Type B pancreatic cell (in vitro differentiated cells): ENCODE measurements around the gene TTLL8. TPM values are rescaled to one million over a fixed set of nuclear protein-coding genes. Genes with fewer than 3 reads are reported as not detected.

Experiments used
- DNase-seq: peaks from one replicate; pipeline ENCODE4 v3.0.0; 2021; ENCODE audit warnings: mixed read lengths; ENCODE audit not compliant: unreplicated experiment; ENCODE audit errors: extremely low spot score
- H3K27ac Mint-ChIP-seq: 2 replicates; pipeline ENCODE4 v1.8.0; 2021; ENCODE audit warnings: mild to moderate bottlenecking, mixed read lengths
- H3K27me3 Mint-ChIP-seq: 2 replicates; pipeline ENCODE4 v1.8.0; 2021; ENCODE audit warnings: mixed read lengths
- H3K36me3 Mint-ChIP-seq: 2 replicates; pipeline ENCODE4 v1.8.0; 2021; ENCODE audit warnings: mixed read lengths
- H3K4me1 Mint-ChIP-seq: one replicate; pipeline ENCODE4 v1.8.0; 2021; ENCODE audit warnings: mixed read lengths; ENCODE audit not compliant: unreplicated experiment
- H3K4me3 Mint-ChIP-seq: 2 replicates; pipeline ENCODE4 v1.8.0; 2021; ENCODE audit warnings: mild to moderate bottlenecking, mixed read lengths
- H3K9me3 Mint-ChIP-seq: 2 replicates; pipeline ENCODE4 v1.8.0; 2021; ENCODE audit warnings: mixed read lengths
- total RNA-seq: library from RNA; stranded (reverse); gene quantifications from 2 replicates; pipeline ENCODE4 v1.2.1, GENCODE V29; 2021; ENCODE audit warnings: low replicate concordance
- TF ChIP-seq, protein P1 (sequence below): fragments of 200-600 bp; sonication (generic); conservative IDR thresholded peaks from 2 replicates; pipeline ENCODE4 v1.5.0; 2021; ENCODE audit warnings: antibody characterized with exemption, mild to moderate bottlenecking

TTLL8 gene
- total RNA-seq, 1 donor from 2014 or later = not detected

DNA sequence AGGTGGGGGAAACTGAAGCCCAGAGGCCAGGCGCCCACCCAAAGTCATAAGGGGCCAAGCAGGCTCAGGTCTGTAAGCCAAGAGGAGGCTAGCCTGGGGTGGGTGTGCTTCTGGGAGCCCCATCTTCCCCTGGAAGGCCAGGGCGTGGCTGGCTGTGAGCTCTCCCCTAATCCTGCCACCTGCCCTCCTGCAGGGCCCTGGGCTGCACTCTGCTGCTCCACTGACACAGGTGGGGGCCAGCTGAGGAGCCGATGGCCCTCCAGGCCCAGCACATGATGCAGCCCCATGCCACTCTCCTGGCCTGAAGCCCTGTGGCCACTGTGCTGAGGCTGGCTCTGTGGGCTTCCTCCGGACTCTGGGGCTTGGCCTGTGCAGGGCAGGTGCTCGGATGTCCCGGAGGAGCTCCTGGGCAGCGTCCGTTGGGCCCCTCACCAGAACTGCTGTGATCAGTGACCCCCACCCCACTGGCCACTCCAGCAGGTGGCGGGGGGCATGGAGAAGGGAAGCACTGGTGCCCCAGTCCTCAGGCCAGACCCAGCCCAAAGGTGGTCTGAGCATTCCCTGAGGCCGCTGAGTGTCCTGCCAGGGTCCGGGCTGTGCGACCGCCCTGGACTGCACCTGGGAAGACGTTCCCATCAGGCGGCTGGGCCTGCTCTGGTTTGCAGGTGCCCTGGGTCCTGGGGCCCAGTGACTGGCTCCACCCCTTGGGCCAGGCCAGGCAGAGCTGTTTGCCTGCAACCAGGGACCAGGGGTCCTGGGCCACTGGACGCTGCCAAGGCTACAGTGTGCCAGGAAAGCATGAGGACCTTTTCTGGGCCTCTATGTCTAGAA is 89.1 kb downstream of the TTLL8 start:
- no peaks in the 10 kb centered on the region for H3K9me3 Mint-ChIP-seq
- peaks cover 7% of the 10 kb centered on the region for H3K27me3 Mint-ChIP-seq
- TF ChIP-seq, protein P1, sequence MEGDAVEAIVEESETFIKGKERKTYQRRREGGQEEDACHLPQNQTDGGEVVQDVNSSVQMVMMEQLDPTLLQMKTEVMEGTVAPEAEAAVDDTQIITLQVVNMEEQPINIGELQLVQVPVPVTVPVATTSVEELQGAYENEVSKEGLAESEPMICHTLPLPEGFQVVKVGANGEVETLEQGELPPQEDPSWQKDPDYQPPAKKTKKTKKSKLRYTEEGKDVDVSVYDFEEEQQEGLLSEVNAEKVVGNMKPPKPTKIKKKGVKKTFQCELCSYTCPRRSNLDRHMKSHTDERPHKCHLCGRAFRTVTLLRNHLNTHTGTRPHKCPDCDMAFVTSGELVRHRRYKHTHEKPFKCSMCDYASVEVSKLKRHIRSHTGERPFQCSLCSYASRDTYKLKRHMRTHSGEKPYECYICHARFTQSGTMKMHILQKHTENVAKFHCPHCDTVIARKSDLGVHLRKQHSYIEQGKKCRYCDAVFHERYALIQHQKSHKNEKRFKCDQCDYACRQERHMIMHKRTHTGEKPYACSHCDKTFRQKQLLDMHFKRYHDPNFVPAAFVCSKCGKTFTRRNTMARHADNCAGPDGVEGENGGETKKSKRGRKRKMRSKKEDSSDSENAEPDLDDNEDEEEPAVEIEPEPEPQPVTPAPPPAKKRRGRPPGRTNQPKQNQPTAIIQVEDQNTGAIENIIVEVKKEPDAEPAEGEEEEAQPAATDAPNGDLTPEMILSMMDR = no peak
- DNase-seq = no peak
- no peaks in the 10 kb centered on the region for H3K36me3 Mint-ChIP-seq
- H3K4me3 Mint-ChIP-seq = no peak overlapping the region
- no peak overlapping the region for H3K27ac Mint-ChIP-seq
- peaks cover 8% of the 10 kb centered on the region for H3K4me1 Mint-ChIP-seq

Other genes starting within 250 kb of the TTLL8 start
- gene BRD1, start 230.4 kb downstream of the TTLL8 start, total RNA-seq = 51.1 and 53.0 TPM in 2 replicates
- gene ZBED4, start 204.5 kb downstream of the TTLL8 start, total RNA-seq = 25.5 and 29.1 TPM in 2 replicates
- 30.0 and 37.6 TPM in 2 replicates for gene ALG12, start 139.9 kb downstream of the TTLL8 start, total RNA-seq
- gene CRELD2, start 139.7 kb downstream of the TTLL8 start, total RNA-seq = 45.2 and 55.8 TPM in 2 replicates
- gene PIM3, start 97.5 kb downstream of the TTLL8 start, total RNA-seq = 36.7 and 58.6 TPM in 2 replicates
- 0.10 TPM in 1 of 2 replicates, not detected in the other for gene IL17REL, start 45.5 kb downstream of the TTLL8 start, total RNA-seq
- 0.19 TPM in 1 of 2 replicates, not detected in the other for gene MLC1, start 27.1 kb upstream of the TTLL8 start, total RNA-seq
- gene MOV10L1, start 31.7 kb upstream of the TTLL8 start, total RNA-seq = 0.10 and 0.19 TPM in 2 replicates
- gene PANX2, start 112.4 kb upstream of the TTLL8 start, total RNA-seq = 3.0 and 9.3 TPM in 2 replicates
- gene TRABD, start 127.6 kb upstream of the TTLL8 start, total RNA-seq = 33.8 and 37.7 TPM in 2 replicates
- 23.8 and 28.5 TPM in 2 replicates for gene SELENOO, start 142.7 kb upstream of the TTLL8 start, total RNA-seq
- gene TUBGCP6, start 186.7 kb upstream of the TTLL8 start, total RNA-seq = 43.0 and 51.4 TPM in 2 replicates
- gene HDAC10, start 193.0 kb upstream of the TTLL8 start, total RNA-seq = 29.5 and 37.1 TPM in 2 replicates
- 11.4 and 31.3 TPM in 2 replicates for gene MAPK12, start 203.4 kb upstream of the TTLL8 start, total RNA-seq
- gene MAPK11, start 212.1 kb upstream of the TTLL8 start, total RNA-seq = 4.0 and 7.4 TPM in 2 replicates
- gene PLXNB2, start 249.3 kb upstream of the TTLL8 start, total RNA-seq = 352 and 500 TPM in 2 replicates